Heart left ventricle (tissue), 16 donors: Measurements from ENCODE around the gene TAS2R30. TPM values are rescaled to one million over a fixed set of nuclear protein-coding genes. Genes with fewer than 3 reads are reported as not detected.
"Not testable (repeated sequence)": the region's sequence is repeated elsewhere in the genome, so short reads cannot be mapped to it uniquely, and the experiment has no call there.

Experiments
- ATAC-seq, 4 donors: fragments of 200-7000 bp; cut with Tn5 transposase; one replicate each; pipeline ENCODE4 v1.9.1; 2020 to 2022; ENCODE audit warnings: moderate library complexity in 4 of 4, mild to moderate bottlenecking in 3 of 4, moderate number of reproducible peaks in 1 of 4
- DNase-seq, 5 donors: peaks; one replicate each; pipeline ENCODE4 v3.0.0-alpha.2; 2020
- H3K27ac ChIP-seq, 12 donors: fragments of 200-600 bp; sonication (generic) in 4 of 12; one replicate each; pipeline versions ENCODE4 v1.5.0 to v1.8.0; 2016 to 2022; ENCODE audit warnings: mild to moderate bottlenecking in 2 of 12
- H3K27me3 ChIP-seq, 9 donors: fragments of 200-600 bp; sonication (generic) in 2 of 9; one replicate each; pipeline versions ENCODE4 v1.5.1 to v1.8.0; 2016 to 2022; ENCODE audit warnings: mild to moderate bottlenecking in 3 of 9
- H3K36me3 ChIP-seq, 9 donors: fragments of 200-600 bp; sonication (generic) in 2 of 9; one replicate each; pipeline versions ENCODE4 v1.5.0 to v1.8.0; 2018 to 2022; ENCODE audit warnings: mild to moderate bottlenecking in 2 of 9
- H3K4me1 ChIP-seq, 12 donors: fragments of 200-600 bp; sonication (generic) in 4 of 12; one replicate each; pipeline versions ENCODE4 v1.5.0 to v1.8.0; 2016 to 2022; ENCODE audit warnings: mild to moderate bottlenecking in 3 of 12
- H3K4me3 ChIP-seq, 12 donors: fragments of 200-600 bp; sonication (generic) in 4 of 12; one replicate each; pipeline versions ENCODE4 v1.5.0 to v1.8.0; 2017 to 2022; ENCODE audit warnings: mild to moderate bottlenecking in 9 of 12, moderate library complexity in 4 of 12
- H3K9me3 ChIP-seq, 12 donors: fragments of 200-600 bp; sonication (generic) in 4 of 12; one replicate each; pipeline versions ENCODE4 v1.5.0 to v1.8.0; 2016 to 2022; ENCODE audit warnings: mild to moderate bottlenecking in 1 of 12
- POLR2A ChIP-seq, 2 donors: fragments of 450-650 bp; IDR thresholded peaks; one replicate each; pipeline ENCODE4 v1.6.1; 2017; ENCODE audit warnings: antibody characterized with exemption in 2 of 2, mild to moderate bottlenecking in 2 of 2, moderate library complexity in 2 of 2
- WGBS, 4 donors: extraction: QIAGEN DNeasy Blood & Tissue Kit in 2 of 4; methylation state at CpG; one replicate each; pipeline versions ENCODE4 v1.1.5 to v1.1.7; 2013 to 2018; 5-methylcytosine and 5-hydroxymethylcytosine counted together
- intact Hi-C, 10 donors: fragments of 100-400 bp; cut with DNase I; formaldehyde crosslinking; loops; one replicate each; pipeline versions ENCODE4 v1.11.1 to v1.14.2; 2022
- polyA plus RNA-seq, 2 donors: library from polyadenylated mRNA; stranded (reverse); fragments of 200-250 nt; gene quantifications; one replicate each; pipeline ENCODE4 v1.2.3, GENCODE V29; 2013
- total RNA-seq, 9 donors: library from RNA; depleted of rRNA in 2 of 9; stranded (reverse); fragments of >200 nt in 2 of 9; fragmentation: NEBNext Ultra II Directional in 3 of 9; extraction: Animal tissue kit (Norgen Biotek cat#: 25700) in 3 of 9; gene quantifications; one replicate each; pipeline versions ENCODE4 v1.1.0 to v1.2.4, GENCODE V29; 2016 to 2023
- TF ChIP-seq, protein P1 (sequence below), 12 donors: fragments of 200-600 bp; sonication (generic) in 4 of 12; IDR thresholded peaks; one replicate each; pipeline versions ENCODE4 v1.5.0 to v1.8.0; 2018 to 2022; ENCODE audit warnings: antibody characterized with exemption in 12 of 12, mild to moderate bottlenecking in 5 of 12
- donor health status: ischemic (EF 13 %, LVEDD 7.1; RV severe dilation, severe dysfunction).
- donor health status: healthy with polysubstance abuse.
- donor health status: DM: no; HTN: yes; CAD: no.
- donor health status: DM: no; HTN: no; CAD: no.
- donor health status: ischemic (EF 25% LVEDD 6.9; RV normal size, moderate dysfunction).
- donor health status: ischemic (EF 25% LVEDD 5.7; RV mildly dilated, moderate dysfunction).
- donor health status: healthy.
- donor health status: DM: yes; HTN: yes; CAD: no.
- donor health status: ischemic (EF 35%, LVEDD 5.7; RV mildly dilated, moderate dysfunction).
- donor health status: nonischemic (EF 11% LVEDD 7.7; RV severe dilation, severe dysfunction).
- donor health status: DM: yes; HTN: yes; CAD: no.
- donor health status: PGD.
- donor health status: ischemic (EF 29% LVEDD 5.4; RV normal size, mild dysfunction).
- donor health status: nonischemic (EF 23%, LVEDD 6.1; RV moderate dilation, normal function).

Gene TAS2R30
- total and polyA plus RNA-seq, 11 donors = 0.15 to 1.5 (median 0.82) TPM; not detected in 1

DNA sequence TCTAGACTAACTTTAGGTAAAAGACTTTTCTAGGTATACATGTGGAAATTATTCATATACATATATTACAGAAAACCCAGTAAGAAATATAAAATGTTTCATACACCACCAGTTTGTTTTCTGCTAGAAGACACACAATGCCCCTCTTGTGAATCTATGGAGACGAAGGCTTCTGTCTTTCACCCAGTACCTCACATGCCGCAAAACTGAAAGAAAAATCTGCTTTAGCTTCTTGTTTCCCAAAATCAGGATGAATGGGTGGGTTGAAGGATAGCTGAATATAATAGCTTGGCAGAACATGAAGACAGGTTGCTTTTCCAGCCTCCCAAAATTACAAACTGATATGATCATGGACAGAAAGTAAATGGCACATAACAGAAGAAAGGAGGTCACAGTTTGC is 1.3 kb downstream of the TAS2R30 start:
- Histone ChIP-seq H3K4me3 (no peak overlapping the region), H3K4me1 (peaks cover 0 to 28% (median 10%) of the 10 kb centered on the region in 12 donors), H3K27ac (no peak overlapping the region), H3K36me3 (no peaks in the 10 kb centered on the region), H3K9me3 (no peaks in the 10 kb centered on the region), H3K27me3 (no peaks in the 10 kb centered on the region)
- WGBS, 4 donors = 93 to 96% (median 94%) methylated on average over 2 of the region's 2 CpGs
- intact Hi-C loops = no loop called here
- TF ChIP-seq, protein P1, sequence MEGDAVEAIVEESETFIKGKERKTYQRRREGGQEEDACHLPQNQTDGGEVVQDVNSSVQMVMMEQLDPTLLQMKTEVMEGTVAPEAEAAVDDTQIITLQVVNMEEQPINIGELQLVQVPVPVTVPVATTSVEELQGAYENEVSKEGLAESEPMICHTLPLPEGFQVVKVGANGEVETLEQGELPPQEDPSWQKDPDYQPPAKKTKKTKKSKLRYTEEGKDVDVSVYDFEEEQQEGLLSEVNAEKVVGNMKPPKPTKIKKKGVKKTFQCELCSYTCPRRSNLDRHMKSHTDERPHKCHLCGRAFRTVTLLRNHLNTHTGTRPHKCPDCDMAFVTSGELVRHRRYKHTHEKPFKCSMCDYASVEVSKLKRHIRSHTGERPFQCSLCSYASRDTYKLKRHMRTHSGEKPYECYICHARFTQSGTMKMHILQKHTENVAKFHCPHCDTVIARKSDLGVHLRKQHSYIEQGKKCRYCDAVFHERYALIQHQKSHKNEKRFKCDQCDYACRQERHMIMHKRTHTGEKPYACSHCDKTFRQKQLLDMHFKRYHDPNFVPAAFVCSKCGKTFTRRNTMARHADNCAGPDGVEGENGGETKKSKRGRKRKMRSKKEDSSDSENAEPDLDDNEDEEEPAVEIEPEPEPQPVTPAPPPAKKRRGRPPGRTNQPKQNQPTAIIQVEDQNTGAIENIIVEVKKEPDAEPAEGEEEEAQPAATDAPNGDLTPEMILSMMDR (IDR thresholded peaks at IDR 0.05) = no peak
- TF ChIP-seq POLR2A (IDR thresholded peaks at IDR 0.05) = no peak
- DNase-seq (no peak), ATAC-seq (no peak)

- Histone ChIP-seq H3K9me3 (no peaks in the 10 kb centered on the region), H3K27me3 (no peaks in the 10 kb centered on the region), H3K4me3 (no peak overlapping the region), H3K36me3 (no peaks in the 10 kb centered on the region), H3K27ac (no peak overlapping the region), H3K4me1 (peaks cover 0 to 28% (median 10%) of the 10 kb centered on the region in 12 donors)
- intact Hi-C loops = no loop called here
- WGBS, 4 donors = 0 to 52% (median 34%) methylated on average over 2 of the region's 2 CpGs
- ATAC-seq (peak in 3 of 4 donors; percentile 45 to 66 (median 60)), DNase-seq (peak in 1 of 5 donors; percentile 14)
- TF ChIP-seq, protein P1 (IDR thresholded peaks at IDR 0.05) = no peak
- no peak for TF ChIP-seq POLR2A (IDR thresholded peaks at IDR 0.05)
Measured at GRCh38 chr12:11130999-11131398, 3.4 kb downstream of the TAS2R30 start.

- 59 to 76% (median 62%) methylated on average over 3 of the region's 3 CpGs for WGBS, 4 donors
- H3K27me3 ChIP-seq = no peaks in the 10 kb centered on the region
- ATAC-seq (peak in 3 of 4 donors; percentile 57 to 64 (median 57)), DNase-seq (no peak)
- H3K36me3 ChIP-seq = no peaks in the 10 kb centered on the region
- intact Hi-C loops = no loop called here
- H3K4me1 ChIP-seq = peaks cover 0 to 28% (median 10%) of the 10 kb centered on the region in 12 donors
- H3K4me3 ChIP-seq = no peak overlapping the region
- H3K9me3 ChIP-seq = no peaks in the 10 kb centered on the region
- H3K27ac ChIP-seq = no peak overlapping the region
- no peak for TF ChIP-seq POLR2A (IDR thresholded peaks at IDR 0.05)
- TF ChIP-seq, protein P1 (IDR thresholded peaks at IDR 0.05) = no peak
Measured at GRCh38 chr12:11130382-11130781, 4.1 kb downstream of the TAS2R30 start.

- H3K27ac ChIP-seq, H3K4me1 ChIP-seq, ATAC-seq, intact Hi-C loops, DNase-seq, H3K27me3 ChIP-seq, H3K36me3 ChIP-seq, H3K4me3 ChIP-seq: not testable (repeated sequence)
- 93 to 100% (median 98%) methylated on average over 1 of the region's 1 CpG for WGBS, 4 donors
- peaks cover 0 to 74% (median 3%) of the 10 kb centered on the region in 12 donors for H3K9me3 ChIP-seq
Measured at GRCh38 chr12:11114130-11114529, 20.3 kb downstream of the TAS2R30 start.

GRCh38 chr12:11111213-11111612 is 23.2 kb downstream of the TAS2R30 start:
- H3K4me3 ChIP-seq, H3K27ac ChIP-seq, DNase-seq, H3K4me1 ChIP-seq, H3K27me3 ChIP-seq, H3K36me3 ChIP-seq, intact Hi-C loops, ATAC-seq: not testable (repeated sequence)
- WGBS, 4 donors = 95 to 99% (median 98%) methylated on average over 1 of the region's 1 CpG
- peaks cover 0 to 52% (median 3%) of the 10 kb centered on the region in 12 donors for H3K9me3 ChIP-seq
